Smooth muscle cell (in vitro differentiated cells): ENCODE results near the gene ACTL10. TPM values are rescaled to one million over a fixed set of nuclear protein-coding genes. Genes with fewer than 3 reads are reported as not detected.

Experiments used
- DNase-seq: peaks from one replicate; lab custom pipeline; 2025; ENCODE audit not compliant: unreplicated experiment; lab: John Stamatoyannopoulos, UW
- H2AFZ ChIP-seq: fragments of 200-600 bp; sonication (generic); 2 replicates; pipeline ENCODE4 v1.6.0; 2016; ENCODE audit warnings: antibody characterized with exemption, low read depth, mild to moderate bottlenecking
- H3F3A ChIP-seq: fragments of 200-600 bp; sonication (generic); 2 replicates; pipeline ENCODE4 v1.6.0; 2017; ENCODE audit warnings: antibody characterized with exemption, low read depth
- H3K27ac ChIP-seq: fragments of 200-600 bp; sonication (generic); 2 replicates; pipeline ENCODE4 v1.5.1; 2016; ENCODE audit warnings: low read depth, mild to moderate bottlenecking
- H3K27me3 ChIP-seq: fragments of 200-600 bp; sonication (generic); 2 replicates; pipeline ENCODE4 v1.6.1; 2016; ENCODE audit warnings: low read depth, mild to moderate bottlenecking
- H3K36me3 ChIP-seq: fragments of 200-600 bp; sonication (generic); 2 replicates; pipeline ENCODE4 v1.5.1; 2016; ENCODE audit warnings: low read depth
- H3K4me1 ChIP-seq: fragments of 200-600 bp; sonication (generic); 2 replicates; pipeline ENCODE4 v1.5.1; 2016; ENCODE audit warnings: low read depth
- H3K4me2 ChIP-seq: fragments of 200-600 bp; sonication (generic); 2 replicates; pipeline ENCODE4 v1.6.0; 2016; ENCODE audit warnings: mild to moderate bottlenecking
- H3K4me3 ChIP-seq: fragments of 200-600 bp; sonication (generic); 2 replicates; pipeline ENCODE4 v1.5.1; 2016; ENCODE audit warnings: mild to moderate bottlenecking
- H3K79me2 ChIP-seq: fragments of 200-600 bp; sonication (generic); 2 replicates; pipeline ENCODE4 v1.6.0; 2016; ENCODE audit warnings: low read depth, mild to moderate bottlenecking
- H3K9ac ChIP-seq: fragments of 200-600 bp; sonication (generic); 2 replicates; pipeline ENCODE4 v1.6.0; 2016; ENCODE audit warnings: low read depth
- H3K9me3 ChIP-seq: fragments of 200-600 bp; sonication (generic); replicated peaks from 2 replicates; pipeline ENCODE4 v1.5.1; 2016; ENCODE audit warnings: low read depth
- H4K20me1 ChIP-seq: fragments of 200-600 bp; sonication (generic); 2 replicates; pipeline ENCODE4 v1.6.0; 2016; ENCODE audit warnings: low read depth
- CTCF ChIP-seq: fragments of 200-600 bp; sonication (generic); IDR thresholded peaks from 2 replicates; pipeline ENCODE4 v1.5.1; 2017; ENCODE audit warnings: borderline replicate concordance, mild to moderate bottlenecking, antibody characterized with exemption; ENCODE audit not compliant: insufficient read depth, poor library complexity, severe bottlenecking
- WGBS: methylation state at CpG from one replicate; pipeline ENCODE4 v1.1.7; 2016; ENCODE audit warnings: low lambda C conversion rate; 5-methylcytosine and 5-hydroxymethylcytosine counted together
- polyA plus RNA-seq: library from polyadenylated mRNA; unstranded; fragments of >200 nt; fragmentation: Nextera tagmentation; extraction: Ambion mirVana; gene quantifications from 2 replicates; pipeline ENCODE4 v1.2.1, GENCODE V29; 2016
- total RNA-seq: library from RNA; depleted of rRNA; stranded (reverse); fragments of >200 nt; gene quantifications from 2 replicates; pipeline ENCODE4 v1.2.3, GENCODE V29; 2014

The ACTL10 gene
- total and polyA plus RNA-seq, 2 experiments from 2014 or later: 0.04 to 0.49 TPM

DNA sequence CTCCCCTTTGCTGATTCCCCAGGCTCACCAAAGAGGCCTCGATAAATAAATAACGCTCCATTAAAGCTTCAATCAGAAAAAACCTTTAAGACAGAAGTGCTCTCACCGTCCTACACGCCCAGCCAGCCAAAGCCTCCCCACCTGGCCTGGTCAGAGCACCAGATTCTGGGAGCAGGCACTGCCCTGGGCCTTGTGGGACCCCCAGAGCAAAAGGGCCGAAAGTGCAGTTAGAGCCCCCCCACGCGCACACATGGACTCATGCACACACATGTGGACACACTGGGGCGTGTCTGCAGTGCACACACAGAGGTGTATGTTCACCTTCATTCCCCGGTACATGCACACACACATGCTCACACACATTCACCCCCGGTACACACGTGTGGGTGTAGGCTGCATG is 9.4 kb downstream of the ACTL10 start:
- H2AFZ ChIP-seq: no peak overlapping the region
- no peak overlapping the region for H3K27ac ChIP-seq
- H3F3A ChIP-seq: peaks cover 13% of the 10 kb centered on the region
- H4K20me1 ChIP-seq: peaks cover 16% of the 10 kb centered on the region
- DNase-seq: no peak
- H3K79me2 ChIP-seq: peaks cover 19% of the 10 kb centered on the region
- no peaks in the 10 kb centered on the region for H3K27me3 ChIP-seq
- no peaks in the 10 kb centered on the region for H3K9me3 ChIP-seq
- H3K36me3 ChIP-seq: no peaks in the 10 kb centered on the region
- H3K4me2 ChIP-seq: no peak overlapping the region
- no peak overlapping the region for H3K9ac ChIP-seq
- H3K4me3 ChIP-seq: no peak overlapping the region
- TF ChIP-seq CTCF: no peak
- WGBS: 95% methylated on average over 11 of the region's 11 CpGs
- peaks cover 26% of the 10 kb centered on the region for H3K4me1 ChIP-seq

- no peak overlapping the region for H3K9ac ChIP-seq
- TF ChIP-seq CTCF: no peak
- peaks cover 13% of the 10 kb centered on the region for H3F3A ChIP-seq
- no peak overlapping the region for H3K4me3 ChIP-seq
- H3K4me2 ChIP-seq: no peak overlapping the region
- H4K20me1 ChIP-seq: peaks cover 13% of the 10 kb centered on the region
- no peaks in the 10 kb centered on the region for H3K27me3 ChIP-seq
- WGBS: 96% methylated on average over 31 of the region's 31 CpGs
- no peak for DNase-seq
- peaks cover 26% of the 10 kb centered on the region for H3K4me1 ChIP-seq
- H3K36me3 ChIP-seq: no peaks in the 10 kb centered on the region
- H2AFZ ChIP-seq: no peak overlapping the region
- H3K27ac ChIP-seq: no peak overlapping the region
- H3K9me3 ChIP-seq: no peaks in the 10 kb centered on the region
- H3K79me2 ChIP-seq: peaks cover 19% of the 10 kb centered on the region
Measured at GRCh38 chr20:33676652-33677645, 10.2 kb downstream of the ACTL10 start.

GRCh38 chr20:33677991-33678702 is 11.4 kb downstream of the ACTL10 start:
- H3K79me2 ChIP-seq: peaks cover 9% of the 10 kb centered on the region
- H3K4me1 ChIP-seq: peaks cover 18% of the 10 kb centered on the region
- no peak overlapping the region for H3K4me2 ChIP-seq
- H3K9me3 ChIP-seq: no peaks in the 10 kb centered on the region
- no peak for DNase-seq
- H3K27me3 ChIP-seq: no peaks in the 10 kb centered on the region
- no peak overlapping the region for H3K4me3 ChIP-seq
- H2AFZ ChIP-seq: no peak overlapping the region
- H3K9ac ChIP-seq: no peak overlapping the region
- H4K20me1 ChIP-seq: peaks cover 1% of the 10 kb centered on the region
- 94% methylated on average over 15 of the region's 15 CpGs for WGBS
- H3F3A ChIP-seq: peaks cover 13% of the 10 kb centered on the region
- no peak for TF ChIP-seq CTCF
- H3K27ac ChIP-seq: no peak overlapping the region
- H3K36me3 ChIP-seq: no peaks in the 10 kb centered on the region
